Loucy (cell line): ENCODE measurements around the gene TEX54.
"Not testable (repeated sequence)": the region's sequence is repeated elsewhere in the genome, so short reads cannot be mapped to it uniquely, and the experiment has no call there.

ENCODE experiments used
- H2AFZ ChIP-seq: fragments of 200-600 bp; sonication (generic); 2 replicates; pipeline ENCODE4 v1.6.0; 2016; ENCODE audit warnings: antibody characterized with exemption, mild to moderate bottlenecking, low read length, moderate library complexity
- H3F3A ChIP-seq: fragments of 200-600 bp; 2 replicates; pipeline ENCODE4 v1.6.0; 2016; ENCODE audit warnings: antibody characterized with exemption, low read depth, mild to moderate bottlenecking
- H3K27me3 ChIP-seq: fragments of 200-600 bp; sonication (generic); 2 replicates; pipeline ENCODE4 v1.6.1; 2014; ENCODE audit warnings: low read length, mild to moderate bottlenecking; ENCODE audit not compliant: insufficient read depth, poor library complexity, severe bottlenecking
- H3K36me3 ChIP-seq: fragments of 200-600 bp; sonication (generic); 2 replicates; pipeline ENCODE4 v1.6.1; 2016; ENCODE audit warnings: low read length; ENCODE audit not compliant: insufficient read depth
- H3K4me1 ChIP-seq: fragments of 200-600 bp; sonication (generic); 2 replicates; pipeline ENCODE4 v1.5.1; 2014; ENCODE audit warnings: low read length, mild to moderate bottlenecking; ENCODE audit not compliant: insufficient read depth, poor library complexity, severe bottlenecking
- H3K4me2 ChIP-seq: fragments of 200-600 bp; sonication (generic); 2 replicates; pipeline ENCODE4 v1.6.0; 2014; ENCODE audit warnings: antibody characterized with exemption, low read length, low read depth, mild to moderate bottlenecking; ENCODE audit not compliant: poor library complexity, severe bottlenecking
- H3K4me3 ChIP-seq: fragments of 200-600 bp; sonication (generic); 2 replicates; pipeline ENCODE4 v1.5.1; 2014; ENCODE audit warnings: low read length, mild to moderate bottlenecking, mixed read lengths; ENCODE audit not compliant: poor library complexity, severe bottlenecking
- H3K79me2 ChIP-seq: fragments of 200-600 bp; sonication (generic); 2 replicates; pipeline ENCODE4 v1.6.1; 2014; ENCODE audit warnings: low read length; ENCODE audit not compliant: insufficient read depth
- H3K9ac ChIP-seq: fragments of 200-600 bp; sonication (generic); 2 replicates; pipeline ENCODE4 v1.6.0; 2014; ENCODE audit warnings: mild to moderate bottlenecking, low read depth, low read length, moderate library complexity; ENCODE audit not compliant: poor library complexity, severe bottlenecking
- H3K9me2 ChIP-seq: fragments of 200-600 bp; sonication (generic); replicated peaks from 2 replicates; pipeline ENCODE4 v1.6.1; 2016; ENCODE audit warnings: low read depth, low read length, mixed read lengths
- H3K9me3 ChIP-seq: fragments of 200-600 bp; sonication (generic); 2 replicates; pipeline ENCODE4 v1.6.1; 2014; ENCODE audit warnings: mild to moderate bottlenecking, antibody characterized with exemption, low read length, low read depth; ENCODE audit not compliant: insufficient read depth
- H4K20me1 ChIP-seq: fragments of 200-600 bp; sonication (generic); 2 replicates; pipeline ENCODE4 v1.6.0; 2014; ENCODE audit warnings: antibody characterized with exemption, low read length, mild to moderate bottlenecking; ENCODE audit not compliant: insufficient read depth, poor library complexity, severe bottlenecking
- CTCF ChIP-seq: fragments of 200-600 bp; sonication (generic); conservative IDR thresholded peaks from 2 replicates; pipeline ENCODE4 v1.5.1; 2014; ENCODE audit warnings: mild to moderate bottlenecking, antibody characterized with exemption, low read length
- EZH2phosphoT487 ChIP-seq: fragments of 200-600 bp; IDR thresholded peaks from 2 replicates; pipeline ENCODE4 v1.6.1; 2018; ENCODE audit warnings: antibody characterized with exemption, mild to moderate bottlenecking, moderate library complexity, borderline replicate concordance

TEX54 gene

GRCh38 chr11:62830904-62831519, 1.6 kb downstream of the TEX54 start:
- TF ChIP-seq EZH2phosphoT487 (no peak), CTCF (no peak)
- no peaks in the 10 kb centered on the region for H3F3A ChIP-seq
- peaks cover 8% of the 10 kb centered on the region for H4K20me1 ChIP-seq
- H2AFZ ChIP-seq = peak overlapping the region; percentile 76; the same call in 1 of the 2 replicates
- H3K9me2 ChIP-seq = no peaks in the 10 kb centered on the region
- peaks cover 44% of the 10 kb centered on the region for H3K79me2 ChIP-seq
- H3K4me2 ChIP-seq = peak overlapping the region; percentile 80
- H3K4me3 ChIP-seq = peak overlapping the region; percentile 93
- peaks cover 14% of the 10 kb centered on the region for H3K4me1 ChIP-seq
- H3K27me3 ChIP-seq = no peaks in the 10 kb centered on the region
- peaks cover 17% of the 10 kb centered on the region; the same call in 1 of the 2 replicates for H3K36me3 ChIP-seq
- no peaks in the 10 kb centered on the region for H3K9me3 ChIP-seq
- peak overlapping the region; percentile 80 for H3K9ac ChIP-seq

GRCh38 chr11:62828130-62828529, 4.5 kb downstream of the TEX54 start:
- H3K9me3 ChIP-seq, H3K27me3 ChIP-seq, H3F3A ChIP-seq, H2AFZ ChIP-seq, H3K4me2 ChIP-seq, H3K4me3 ChIP-seq, H4K20me1 ChIP-seq, H3K9ac ChIP-seq, H3K9me2 ChIP-seq: not testable (repeated sequence)
- Histone ChIP-seq H3K4me1 (peaks cover 14% of the 10 kb centered on the region), H3K36me3 (peaks cover 31% of the 10 kb centered on the region; the same call in 1 of the 2 replicates), H3K79me2 (peaks cover 33% of the 10 kb centered on the region)

- H3K4me1 ChIP-seq = no peaks in the 10 kb centered on the region
- H3K9me3 ChIP-seq = no peaks in the 10 kb centered on the region
- H4K20me1 ChIP-seq = no peaks in the 10 kb centered on the region
- no peak overlapping the region for H3K9ac ChIP-seq
- no peaks in the 10 kb centered on the region for H3F3A ChIP-seq
- no peak overlapping the region for H2AFZ ChIP-seq
- H3K36me3 ChIP-seq = peaks cover 40% of the 10 kb centered on the region; the same call in 1 of the 2 replicates
- no peak overlapping the region for H3K4me2 ChIP-seq
- TF ChIP-seq EZH2phosphoT487 (no peak), CTCF (no peak)
- no peaks in the 10 kb centered on the region for H3K27me3 ChIP-seq
- H3K4me3 ChIP-seq = no peak overlapping the region
- peaks cover 11% of the 10 kb centered on the region; the same call in 1 of the 2 replicates for H3K79me2 ChIP-seq
- no peaks in the 10 kb centered on the region for H3K9me2 ChIP-seq
Observed at GRCh38 chr11:62823677-62824076, 9.0 kb downstream of the TEX54 start.

- Histone ChIP-seq H3K4me3 (no peak overlapping the region), H3K4me1 (no peaks in the 10 kb centered on the region), H2AFZ (no peak overlapping the region), H3F3A (no peaks in the 10 kb centered on the region), H4K20me1 (no peaks in the 10 kb centered on the region), H3K36me3 (no peaks in the 10 kb centered on the region; the same call in 1 of the 2 replicates), H3K4me2 (no peak overlapping the region), H3K9me2 (no peaks in the 10 kb centered on the region), H3K9me3 (no peaks in the 10 kb centered on the region), H3K27me3 (no peaks in the 10 kb centered on the region), H3K79me2 (no peaks in the 10 kb centered on the region), H3K9ac (no peak overlapping the region)
- no peak for TF ChIP-seq CTCF
- no peak for TF ChIP-seq EZH2phosphoT487
Observed at GRCh38 chr11:62817129-62817528, 15.5 kb downstream of the TEX54 start.
